HG02870 (cell line): ENCODE data around the gene ASPRV1.
"Not testable (repeated sequence)": the region's sequence is repeated elsewhere in the genome, so short reads cannot be mapped to it uniquely, and the experiment has no call there.

ENCODE experiments used
- ATAC-seq: cut with Tn5 transposase; IDR thresholded peaks from one replicate; pipeline ENCODE4 v1.9.1; 2021; ENCODE audit warnings: mild to moderate bottlenecking, moderate library complexity; ENCODE audit not compliant: unreplicated experiment

The ASPRV1 gene

GRCh38 chr2:69961496-69961895 lies at the start of gene ASPRV1:
Gene ASPRV1 (minus strand): TSS chr2:69961631. CDS start chr2:69961436, 195 bp downstream.
- ATAC-seq: no peak

GRCh38 chr2:70010576-70011111 lies 49.2 kb upstream of the ASPRV1 start:
- ATAC-seq: no peak

- no peak for ATAC-seq
Observed at GRCh38 chr2:70009762-70010575, 48.5 kb upstream of the ASPRV1 start.

- no peak for ATAC-seq
Observed at GRCh38 chr2:70008290-70008689, 46.9 kb upstream of the ASPRV1 start.

GRCh38 chr2:70007151-70007550 lies 45.7 kb upstream of the ASPRV1 start:
- no peak for ATAC-seq

- no peak for ATAC-seq
Observed at GRCh38 chr2:70006447-70006784, 45.0 kb upstream of the ASPRV1 start.

- ATAC-seq: no peak
Observed at GRCh38 chr2:70005752-70006446, 44.5 kb upstream of the ASPRV1 start.

GRCh38 chr2:70005216-70005615 lies 43.8 kb upstream of the ASPRV1 start:
- ATAC-seq: no peak

GRCh38 chr2:70003093-70003830 lies 41.8 kb upstream of the ASPRV1 start:
- no peak for ATAC-seq

- no peak for ATAC-seq
Observed at GRCh38 chr2:70002241-70002899, 40.9 kb upstream of the ASPRV1 start.

GRCh38 chr2:70000529-70000928 lies 39.1 kb upstream of the ASPRV1 start:
- ATAC-seq: not testable (repeated sequence)

- ATAC-seq: no peak
Observed at GRCh38 chr2:69998761-69999160, 37.3 kb upstream of the ASPRV1 start.

GRCh38 chr2:69997015-69997830 lies 35.8 kb upstream of the ASPRV1 start:
- ATAC-seq: no peak

GRCh38 chr2:69995511-69995910 lies 34.1 kb upstream of the ASPRV1 start:
- no peak for ATAC-seq

GRCh38 chr2:69994166-69994565 lies 32.7 kb upstream of the ASPRV1 start:
- ATAC-seq: no peak

GRCh38 chr2:69993708-69994107 lies 32.3 kb upstream of the ASPRV1 start:
- ATAC-seq: no peak

- ATAC-seq: no peak
Observed at GRCh38 chr2:69993048-69993565, 31.7 kb upstream of the ASPRV1 start.

GRCh38 chr2:69992310-69993047 lies 31.0 kb upstream of the ASPRV1 start:
- no peak for ATAC-seq

GRCh38 chr2:69989441-69990105 lies 28.1 kb upstream of the ASPRV1 start:
- ATAC-seq: no peak
